ENCODE data around the gene PLEKHA1.

Gene PLEKHA1

GRCh38 chr10:122478971-122479370, 104.5 kb downstream of the PLEKHA1 start:
- no peak for TF ChIP-seq CTCF (conservative IDR thresholded peaks at IDR 0.05; ENCODE audit: low read depth)
- ChIA-PET CTCF (interaction anchor here (0.7 kb wide), 2 partner anchors 10 to 86 kb away, joined by 3 read pairs; no protein-coding TSS in a partner anchor), POLR2A (ENCODE audit: low non-redundant PET) (no interaction called here)
- DNase-seq (ENCODE audit: low spot score) = no peak
- peak overlapping the region; percentile 75 for H3K27ac ChIP-seq

- CTCF ChIA-PET = interaction anchor here (0.6 to 1.1 kb wide), 2 partner anchors 11 to 125 kb away, joined by 3 to 4 read pairs; no protein-coding TSS in a partner anchor
Observed at GRCh38 chr10:122480146-122480833, 105.8 kb downstream of the PLEKHA1 start.

GRCh38 chr10:122481296-122482056, 107.0 kb downstream of the PLEKHA1 start:
- TF ChIP-seq CTCF (conservative IDR thresholded peaks at IDR 0.05; ENCODE audit: low read depth) = no peak
- POLR2A ChIA-PET (ENCODE audit: low non-redundant PET) = no interaction called here
- CTCF ChIA-PET = interaction anchor here (0.6 kb wide), 1 partner anchor 84 kb away, joined by 4 read pairs; no protein-coding TSS in a partner anchor
- no peak for DNase-seq (ENCODE audit: low spot score)
- H3K27ac ChIP-seq = peak overlapping the region; percentile 56

More at GRCh38 chr10:122480146-122480833, 105.8 kb downstream of the PLEKHA1 start:
- POLR2A ChIA-PET (ENCODE audit: low non-redundant PET) = no interaction called here
- no peak for DNase-seq (ENCODE audit: low spot score)
- TF ChIP-seq CTCF (conservative IDR thresholded peaks at IDR 0.05; ENCODE audit: low read depth) = no peak
- peak overlapping the region; percentile 75 for H3K27ac ChIP-seq
